GM18526 (cell line): ENCODE data around the gene UNC5B.

Experiments
- POLR2A ChIP-seq: IDR thresholded peaks from 3 replicates; pipeline ENCODE4 v1.6.1; 2011; ENCODE audit not compliant: insufficient read length; ENCODE audit errors: extremely low read depth

The UNC5B gene

DNA sequence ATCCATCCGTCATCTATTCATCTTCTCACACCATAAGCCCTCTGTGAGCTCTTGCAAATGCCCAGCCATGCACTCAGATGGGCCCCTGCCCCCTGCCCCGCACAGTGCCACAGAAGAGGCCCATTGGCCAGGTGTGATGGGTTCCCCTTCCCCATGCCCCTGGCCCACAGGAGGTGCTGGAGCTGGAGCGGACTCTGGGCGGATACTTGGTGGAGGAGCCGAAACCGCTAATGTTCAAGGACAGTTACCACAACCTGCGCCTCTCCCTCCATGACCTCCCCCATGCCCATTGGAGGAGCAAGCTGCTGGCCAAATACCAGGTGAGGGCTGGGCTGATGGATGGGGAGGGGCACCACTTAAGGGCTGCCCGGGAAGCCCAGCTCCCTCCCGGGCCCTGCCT lies 83.3 kb downstream of the UNC5B start:
- no peak for TF ChIP-seq POLR2A

DNA sequence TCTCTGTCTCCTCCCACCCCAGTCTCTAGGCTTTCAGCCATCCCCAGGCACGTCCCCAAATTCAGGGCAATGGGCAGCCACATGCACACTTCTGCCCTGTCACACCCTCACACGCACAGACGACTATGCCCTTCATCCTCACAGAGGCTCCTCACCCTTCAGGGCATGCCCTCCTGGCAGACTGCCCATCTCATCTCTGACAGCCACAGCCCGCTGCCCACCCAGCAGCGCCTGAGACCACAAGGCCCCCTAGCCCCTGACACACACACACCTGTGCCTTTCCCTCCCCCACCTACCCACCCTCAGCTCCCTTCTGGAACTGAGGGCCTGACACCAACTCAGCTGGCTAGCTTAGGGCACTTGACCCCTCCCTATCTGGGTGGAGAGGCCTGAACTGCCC lies 83.7 kb downstream of the UNC5B start:
- TF ChIP-seq POLR2A, result no peak

DNA sequence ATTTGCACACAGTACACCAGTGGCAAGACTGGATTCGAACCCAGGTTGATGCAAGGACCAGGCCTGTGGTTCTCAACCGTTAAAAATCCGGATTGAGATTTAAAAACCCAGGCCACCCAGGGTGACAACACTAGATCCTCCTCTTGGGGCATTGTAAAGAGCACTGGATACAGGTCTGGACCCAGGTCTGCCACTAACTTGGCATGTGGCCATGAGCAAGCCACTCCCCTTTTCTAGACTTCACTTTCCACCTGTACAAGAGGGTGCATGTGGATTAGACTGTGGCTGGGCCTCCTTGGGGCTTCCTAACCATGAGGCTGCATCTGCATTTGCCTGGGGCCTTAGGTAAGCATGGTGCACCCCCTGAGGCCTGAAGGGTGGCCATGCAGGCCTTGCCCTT lies 85.0 kb downstream of the UNC5B start:
- TF ChIP-seq POLR2A, result no peak

DNA sequence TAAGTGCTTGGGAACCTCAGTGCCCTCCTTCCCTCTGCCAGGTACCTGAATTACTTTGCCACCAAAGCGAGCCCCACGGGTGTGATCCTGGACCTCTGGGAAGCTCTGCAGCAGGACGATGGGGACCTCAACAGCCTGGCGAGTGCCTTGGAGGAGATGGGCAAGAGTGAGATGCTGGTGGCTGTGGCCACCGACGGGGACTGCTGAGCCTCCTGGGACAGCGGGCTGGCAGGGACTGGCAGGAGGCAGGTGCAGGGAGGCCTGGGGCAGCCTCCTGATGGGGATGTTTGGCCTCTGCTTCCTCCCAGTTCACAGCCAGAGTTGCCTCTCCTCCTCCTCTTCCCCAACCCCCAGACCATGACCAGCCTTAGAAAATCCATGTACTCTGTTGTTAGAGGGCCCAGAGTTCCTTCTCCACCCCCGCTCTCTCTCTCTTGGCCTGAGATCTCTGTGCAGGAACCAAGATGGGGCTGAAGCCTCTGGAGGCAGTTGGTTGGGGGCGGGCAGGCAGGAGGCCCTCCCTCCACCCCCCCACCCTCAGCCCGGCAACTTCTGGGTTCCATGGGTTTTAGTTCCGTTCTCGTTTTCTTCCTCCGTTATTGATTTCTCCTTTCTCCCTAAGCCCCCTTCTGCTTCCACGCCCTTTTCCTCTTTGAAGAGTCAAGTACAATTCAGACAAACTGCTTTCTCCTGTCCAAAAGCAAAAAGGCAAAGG lies 86.9 kb downstream of the UNC5B start:
- no peak for TF ChIP-seq POLR2A

DNA sequence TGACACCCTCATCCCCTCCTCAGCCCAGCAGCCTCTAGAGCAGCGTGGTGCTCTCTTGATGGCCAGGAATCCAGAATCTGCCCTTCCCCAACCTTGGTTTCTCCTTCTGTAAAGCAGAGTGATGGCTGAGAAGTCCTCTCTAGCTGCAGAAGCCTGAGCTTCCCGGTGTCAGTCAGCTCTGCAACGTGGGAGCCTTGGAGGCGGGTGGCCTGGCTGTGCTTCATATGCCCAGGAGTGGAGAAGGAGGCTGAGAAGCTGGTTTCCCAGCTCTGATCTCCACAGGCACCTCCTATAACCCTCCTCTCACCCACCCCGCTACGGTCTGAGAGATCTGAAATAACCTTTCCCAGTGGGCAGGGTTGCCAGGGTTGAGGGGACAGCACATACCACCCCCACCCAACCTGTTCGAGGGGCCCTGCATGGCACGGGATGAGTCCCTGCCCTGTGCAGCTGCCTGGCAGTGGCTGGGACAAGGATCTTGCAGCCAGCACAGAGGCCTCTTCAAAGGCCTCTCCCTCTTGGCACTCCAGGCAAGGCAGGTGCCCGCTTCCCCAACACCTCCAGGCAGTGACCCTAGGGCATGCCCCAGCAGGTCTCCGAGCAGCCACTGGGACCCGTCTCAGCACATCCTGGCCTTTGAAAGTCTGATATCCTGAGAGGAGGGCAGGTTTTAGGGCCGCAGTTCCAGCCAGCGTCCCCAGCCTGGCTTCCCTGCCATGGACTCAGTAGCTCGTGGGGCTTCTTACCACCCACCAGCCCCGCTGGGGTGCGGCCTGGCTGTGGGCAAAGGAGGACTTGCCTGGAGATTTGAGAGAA lies 88.4 kb downstream of the UNC5B start:
- TF ChIP-seq POLR2A, result no peak

DNA sequence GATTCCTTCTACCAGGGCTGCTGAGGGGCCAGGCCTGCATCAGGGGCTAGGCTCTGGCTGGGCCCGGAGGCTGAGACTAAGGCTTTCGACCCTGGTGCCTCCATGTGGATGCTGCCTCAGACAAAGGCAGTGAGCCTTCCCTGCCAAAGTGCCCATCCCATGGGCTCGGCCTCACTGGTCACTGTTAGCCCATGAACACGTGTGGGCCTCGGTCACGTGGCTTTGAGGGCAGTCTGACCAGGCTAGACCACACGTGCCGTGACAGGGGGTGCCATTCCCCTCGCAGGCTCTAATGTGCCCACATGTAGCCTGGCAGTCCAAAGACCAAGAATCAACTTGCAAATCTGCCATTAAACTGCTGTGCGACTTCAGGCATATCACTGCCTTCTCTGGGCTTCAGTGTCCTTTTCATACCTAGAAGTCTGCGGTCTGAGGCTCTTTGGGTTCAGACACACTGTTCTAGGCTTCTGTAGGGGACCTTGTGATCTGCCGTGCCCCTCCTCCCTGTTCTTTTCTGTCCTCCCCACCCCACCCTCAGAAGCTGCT lies 89.1 kb downstream of the UNC5B start:
- TF ChIP-seq POLR2A, result no peak

DNA sequence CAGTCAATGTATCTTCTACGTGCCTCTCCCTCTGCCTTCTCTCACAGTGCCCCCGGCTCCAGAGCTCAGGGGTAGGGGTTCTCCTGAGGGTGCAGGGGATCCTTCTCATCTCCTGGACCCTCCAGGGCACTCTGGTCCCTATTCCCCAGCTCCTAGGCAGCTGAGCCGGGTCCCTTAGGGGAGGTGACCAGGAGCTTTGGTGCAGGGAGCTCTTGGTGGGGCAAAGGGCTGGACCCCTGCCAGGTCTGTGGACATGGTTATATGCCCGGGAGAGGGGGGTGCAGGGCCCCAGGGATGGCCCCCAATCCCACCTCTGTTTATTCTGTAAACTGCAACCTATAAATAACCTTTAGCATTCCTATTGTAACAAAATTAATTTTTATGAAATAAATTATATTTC lies 90.1 kb downstream of the UNC5B start:
- TF ChIP-seq POLR2A, result no peak

DNA sequence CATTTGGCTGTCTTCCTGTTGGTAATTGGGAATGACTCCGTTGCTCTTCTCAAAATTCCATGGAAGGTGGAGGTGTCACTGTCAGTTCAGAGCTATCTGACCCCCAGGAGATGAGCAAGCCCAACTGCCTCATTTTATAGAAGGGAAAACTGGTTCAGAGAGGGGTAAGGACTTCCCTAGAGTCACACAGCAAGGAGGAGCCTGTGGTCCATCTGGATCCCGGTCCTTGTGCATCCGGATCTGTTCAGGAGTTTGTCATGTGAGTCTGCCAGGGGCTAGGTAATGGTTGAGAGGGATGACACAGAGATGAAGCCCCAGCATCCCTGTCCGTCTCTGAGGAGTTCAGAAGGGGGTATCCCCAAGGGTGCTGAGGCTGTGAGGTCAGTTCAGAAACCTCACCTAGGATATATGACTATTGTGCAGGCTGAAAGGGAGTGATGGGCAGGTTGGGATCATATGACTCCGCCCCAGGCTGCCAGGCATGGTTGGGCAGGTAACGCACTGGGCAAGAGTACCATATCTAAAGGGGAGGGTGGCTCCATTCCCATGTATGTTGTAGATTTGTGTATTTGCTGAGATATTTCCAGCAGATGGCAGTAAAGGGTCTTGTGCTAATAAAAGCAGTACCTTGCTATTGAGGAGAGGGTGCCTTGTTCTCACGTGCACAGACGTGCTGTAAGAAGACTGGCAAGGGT lies 90.7 kb downstream of the UNC5B start:
- no peak for TF ChIP-seq POLR2A

DNA sequence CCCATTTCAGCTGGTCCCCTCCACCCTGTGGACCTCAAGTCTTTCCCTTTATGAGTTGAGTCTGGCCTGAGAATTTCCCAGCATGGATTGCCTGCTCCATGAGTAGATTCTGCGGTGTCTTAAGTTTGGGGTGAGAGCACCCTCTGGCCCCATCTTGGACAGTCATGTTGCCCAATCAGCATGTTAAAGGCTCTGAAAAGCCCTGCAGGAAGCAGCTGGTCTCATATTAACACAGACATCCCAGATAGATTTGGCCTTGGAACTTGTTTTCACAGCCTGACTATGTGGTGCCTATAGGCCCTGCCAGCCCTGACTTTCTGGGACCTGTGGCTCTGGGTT lies 91.2 kb downstream of the UNC5B start:
- TF ChIP-seq POLR2A, result no peak

DNA sequence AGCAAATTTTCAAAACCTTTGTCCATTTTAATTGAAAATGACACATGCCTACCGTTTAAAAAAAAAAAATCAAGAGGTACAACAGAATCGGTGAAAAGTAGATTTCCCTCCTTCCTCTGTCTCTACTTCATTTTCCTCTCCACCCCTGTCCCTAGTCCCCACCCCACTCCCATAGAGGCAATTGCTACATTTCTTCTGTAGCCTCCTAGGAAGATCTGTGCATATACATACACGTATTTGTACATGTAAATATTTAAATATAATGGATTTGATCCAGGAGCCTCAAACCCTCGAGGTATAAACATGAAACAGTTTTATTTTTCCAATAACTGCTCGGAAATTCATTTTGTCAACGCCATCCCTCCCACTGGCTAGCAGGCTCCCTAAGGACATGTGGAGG lies 92.5 kb downstream of the UNC5B start:
- TF ChIP-seq POLR2A, result no peak

DNA sequence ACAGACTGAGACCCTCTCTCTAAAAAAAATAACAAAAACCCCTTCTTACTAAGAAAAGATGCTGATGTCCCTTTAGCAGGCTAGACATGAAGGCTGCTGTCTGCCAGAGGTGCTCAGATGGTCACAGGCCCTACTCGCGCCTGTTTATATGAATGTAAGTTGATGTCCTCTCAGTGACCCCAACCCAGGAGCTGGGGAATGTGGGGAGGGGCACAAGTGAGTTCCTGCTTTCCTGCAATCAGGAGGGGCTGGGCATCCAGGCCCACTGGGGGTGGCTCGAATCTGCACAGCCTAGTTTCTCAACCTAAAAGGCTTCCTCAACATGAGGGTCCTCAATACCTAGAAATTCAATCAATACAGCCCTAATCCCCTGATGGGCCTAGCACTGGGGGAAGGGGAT lies 94.6 kb downstream of the UNC5B start:
- TF ChIP-seq POLR2A, result no peak

DNA sequence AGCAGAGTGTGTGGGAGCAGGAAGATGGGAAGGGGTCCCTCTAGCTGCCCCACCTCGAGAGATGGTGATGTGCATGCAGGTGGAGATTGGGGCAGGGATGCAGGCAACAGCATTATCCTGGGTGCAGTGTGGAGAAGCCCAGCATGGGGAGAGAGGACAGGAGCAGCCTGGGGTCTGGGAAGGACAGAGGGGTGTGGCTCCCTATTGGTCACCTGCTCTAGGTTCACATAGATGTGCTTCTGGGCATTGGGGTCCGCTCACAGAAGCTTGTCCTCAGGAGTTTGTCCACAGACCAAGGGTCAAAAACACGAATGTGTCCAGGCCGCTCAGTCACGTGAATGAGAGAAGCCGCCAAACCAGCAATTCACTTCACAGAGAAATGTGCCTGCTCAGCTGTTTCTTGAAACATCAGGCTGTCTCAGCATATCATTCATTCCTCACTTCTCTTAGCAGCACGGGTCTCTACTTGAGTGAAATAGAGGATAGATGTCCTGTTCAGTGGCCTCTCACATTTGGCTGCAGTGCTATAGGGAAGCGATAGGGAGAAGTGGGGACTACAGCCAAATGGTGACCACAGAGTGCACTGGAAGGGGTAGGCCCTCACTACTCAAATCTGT lies 95.2 kb downstream of the UNC5B start:
- TF ChIP-seq POLR2A, result no peak

DNA sequence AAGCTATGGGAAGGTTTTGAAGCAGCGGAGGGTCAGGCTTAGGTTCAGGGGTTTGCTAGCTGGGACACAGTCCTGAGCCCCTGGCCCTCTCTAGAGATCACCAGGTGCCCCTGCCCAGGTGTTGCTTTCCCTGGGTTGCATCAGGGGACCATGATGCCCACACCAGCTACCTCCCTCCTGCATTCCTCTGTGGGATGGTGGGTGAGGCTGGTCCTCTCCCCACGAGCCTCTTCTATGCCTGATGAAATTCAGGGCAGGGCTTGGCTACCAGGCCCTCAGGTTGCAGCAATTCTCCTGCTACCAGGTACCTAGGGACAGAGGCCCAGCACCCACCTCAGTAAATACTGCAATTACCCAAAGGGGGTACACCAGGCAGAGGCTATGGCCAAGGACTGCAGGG lies 95.9 kb downstream of the UNC5B start:
- no peak for TF ChIP-seq POLR2A

DNA sequence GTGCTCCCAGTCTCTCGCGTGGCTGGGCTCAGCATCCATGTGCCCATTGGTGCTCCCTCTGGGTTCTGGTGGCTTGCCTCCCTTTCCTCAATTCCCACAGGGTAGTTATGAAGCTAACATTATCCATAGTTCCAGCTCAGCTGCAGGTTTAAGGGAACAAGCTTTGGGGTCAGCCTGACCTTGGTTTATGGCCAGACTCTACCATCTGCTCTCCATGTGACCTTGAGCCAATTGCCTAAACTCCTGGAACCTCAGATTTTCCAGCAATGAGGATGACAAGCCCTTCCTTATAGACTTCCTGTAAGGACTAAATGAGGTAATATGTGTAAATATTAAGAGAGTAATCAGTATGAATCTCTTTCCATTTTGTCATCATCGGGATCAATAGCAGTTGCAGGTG lies 96.6 kb downstream of the UNC5B start:
- no peak for TF ChIP-seq POLR2A

DNA sequence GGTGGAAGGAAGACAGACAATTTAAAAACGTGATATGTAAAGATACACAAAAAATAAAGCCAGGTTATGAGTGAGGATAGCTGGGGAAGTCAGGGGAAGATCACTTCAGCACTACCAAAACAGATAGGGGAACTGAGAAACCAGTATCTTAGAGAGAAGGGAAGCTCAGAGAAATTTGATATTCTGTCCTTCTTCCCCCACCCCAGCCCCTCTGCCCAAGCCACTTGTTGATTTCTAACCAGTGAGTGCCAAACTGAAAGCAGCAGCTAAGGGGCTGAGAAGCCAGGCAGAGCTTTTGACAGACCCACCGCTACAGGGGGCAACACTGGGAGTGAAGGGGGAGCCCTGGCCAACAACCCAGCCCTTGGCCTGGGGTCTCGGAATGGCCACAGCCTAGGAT lies 97.5 kb downstream of the UNC5B start:
- no peak for TF ChIP-seq POLR2A
